Effector memory CD8-positive, alpha-beta T cell (primary cell): Measurements from ENCODE around the gene U2AF1.
"Not testable (repeated sequence)": the region's sequence is repeated elsewhere in the genome, so short reads cannot be mapped to it uniquely, and the experiment has no call there.

Source experiments
- ATAC-seq: fragments of 150-1000 bp; cut with Tn5 transposase; replicated peaks from 2 replicates; pipeline ENCODE4 v1.10.0; 2021; ENCODE audit warnings: mild to moderate bottlenecking, moderate library complexity
- DNase-seq, 3 experiments: peaks; one replicate each; pipeline ENCODE4 v3.0.0; 2021
- H3K27ac Mint-ChIP-seq, 2 donors: one replicate each; pipeline ENCODE4 v1.8.0; 2022; ENCODE audit warnings: mild to moderate bottlenecking in 2 of 2, mixed read lengths in 2 of 2, moderate library complexity in 2 of 2
- H3K27me3 Mint-ChIP-seq, 2 donors: one replicate each; pipeline ENCODE4 v1.8.0; 2022; ENCODE audit warnings: mixed read lengths in 2 of 2
- H3K36me3 Mint-ChIP-seq: one replicate; pipeline ENCODE4 v1.8.0; 2022; ENCODE audit warnings: mild to moderate bottlenecking, moderate library complexity, mixed read lengths; ENCODE audit not compliant: insufficient read depth
- H3K4me1 Mint-ChIP-seq, 2 donors: one replicate each; pipeline ENCODE4 v1.8.0; 2022; ENCODE audit warnings: low read depth in 2 of 2, mixed read lengths in 2 of 2
- H3K4me3 Mint-ChIP-seq, 2 donors: one replicate each; pipeline ENCODE4 v1.8.0; 2022; ENCODE audit warnings: mild to moderate bottlenecking in 2 of 2, mixed read lengths in 2 of 2, moderate library complexity in 2 of 2
- H3K9me3 Mint-ChIP-seq, 2 donors: one replicate each; pipeline ENCODE4 v1.8.0; 2022; ENCODE audit warnings: mixed read lengths in 2 of 2

The U2AF1 gene

GRCh38 chr21:43104642-43105041 lies 2.7 kb downstream of the U2AF1 start:
- H3K4me3 Mint-ChIP-seq, H3K9me3 Mint-ChIP-seq, H3K27me3 Mint-ChIP-seq, H3K27ac Mint-ChIP-seq, DNase-seq, H3K4me1 Mint-ChIP-seq, ATAC-seq, H3K36me3 Mint-ChIP-seq: not testable (repeated sequence)

GRCh38 chr21:43102281-43102680 lies 5.1 kb downstream of the U2AF1 start:
- DNase-seq, H3K4me3 Mint-ChIP-seq, H3K27me3 Mint-ChIP-seq, H3K4me1 Mint-ChIP-seq, H3K36me3 Mint-ChIP-seq, ATAC-seq, H3K9me3 Mint-ChIP-seq, H3K27ac Mint-ChIP-seq: not testable (repeated sequence)

GRCh38 chr21:43101676-43102075 lies 5.7 kb downstream of the U2AF1 start:
- not testable (repeated sequence) for H3K27ac Mint-ChIP-seq, H3K4me1 Mint-ChIP-seq, H3K9me3 Mint-ChIP-seq, H3K4me3 Mint-ChIP-seq, ATAC-seq, H3K27me3 Mint-ChIP-seq, H3K36me3 Mint-ChIP-seq, DNase-seq

GRCh38 chr21:43101000-43101399 lies 6.4 kb downstream of the U2AF1 start:
- H3K9me3 Mint-ChIP-seq, H3K27me3 Mint-ChIP-seq, H3K36me3 Mint-ChIP-seq, DNase-seq, H3K4me3 Mint-ChIP-seq, H3K4me1 Mint-ChIP-seq, H3K27ac Mint-ChIP-seq, ATAC-seq: not testable (repeated sequence)

GRCh38 chr21:43091979-43092614 lies 15.3 kb downstream of the U2AF1 start:
- H3K27me3 Mint-ChIP-seq, H3K4me3 Mint-ChIP-seq, H3K9me3 Mint-ChIP-seq, DNase-seq, H3K27ac Mint-ChIP-seq, H3K36me3 Mint-ChIP-seq, H3K4me1 Mint-ChIP-seq: not testable (repeated sequence)
- peak; percentile 16 for ATAC-seq

GRCh38 chr21:43090947-43091346 lies 16.4 kb downstream of the U2AF1 start:
- DNase-seq, H3K4me1 Mint-ChIP-seq, H3K27me3 Mint-ChIP-seq, H3K9me3 Mint-ChIP-seq, H3K4me3 Mint-ChIP-seq, H3K36me3 Mint-ChIP-seq, H3K27ac Mint-ChIP-seq: not testable (repeated sequence)
- peak; percentile 44 for ATAC-seq

GRCh38 chr21:43089463-43089862 lies 17.9 kb downstream of the U2AF1 start:
- not testable (repeated sequence) for H3K4me3 Mint-ChIP-seq, H3K27ac Mint-ChIP-seq, H3K27me3 Mint-ChIP-seq, H3K36me3 Mint-ChIP-seq, H3K4me1 Mint-ChIP-seq, ATAC-seq, H3K9me3 Mint-ChIP-seq, DNase-seq

GRCh38 chr21:43082587-43083300 lies 24.6 kb downstream of the U2AF1 start:
- H3K9me3 Mint-ChIP-seq, DNase-seq, H3K27ac Mint-ChIP-seq, H3K27me3 Mint-ChIP-seq, H3K4me1 Mint-ChIP-seq, ATAC-seq, H3K36me3 Mint-ChIP-seq, H3K4me3 Mint-ChIP-seq: not testable (repeated sequence)

GRCh38 chr21:43076643-43077042 lies 30.7 kb downstream of the U2AF1 start:
- H3K4me1 Mint-ChIP-seq, H3K27me3 Mint-ChIP-seq, H3K27ac Mint-ChIP-seq, H3K9me3 Mint-ChIP-seq, ATAC-seq, H3K36me3 Mint-ChIP-seq, DNase-seq, H3K4me3 Mint-ChIP-seq: not testable (repeated sequence)

- not testable (repeated sequence) for DNase-seq, H3K4me3 Mint-ChIP-seq, ATAC-seq, H3K4me1 Mint-ChIP-seq, H3K27me3 Mint-ChIP-seq, H3K9me3 Mint-ChIP-seq, H3K36me3 Mint-ChIP-seq, H3K27ac Mint-ChIP-seq
These were observed 31.2 kb downstream of the U2AF1 start for GRCh38 chr21:43076023-43076637.

- not testable (repeated sequence) for H3K4me3 Mint-ChIP-seq, DNase-seq, H3K9me3 Mint-ChIP-seq, H3K27ac Mint-ChIP-seq, H3K27me3 Mint-ChIP-seq, ATAC-seq, H3K36me3 Mint-ChIP-seq, H3K4me1 Mint-ChIP-seq
These were observed 32.0 kb downstream of the U2AF1 start, which contains the start of gene CBS for GRCh38 chr21:43075170-43076022. Gene CBS, minus strand, starts transcription at chr21:43075835. Its CDS starts 3,642 bp downstream, at chr21:43072193.

GRCh38 chr21:43074401-43075169 lies 32.8 kb downstream of the U2AF1 start:
- H3K4me1 Mint-ChIP-seq, H3K27ac Mint-ChIP-seq, H3K9me3 Mint-ChIP-seq, H3K27me3 Mint-ChIP-seq, H3K4me3 Mint-ChIP-seq, ATAC-seq, DNase-seq, H3K36me3 Mint-ChIP-seq: not testable (repeated sequence)

GRCh38 chr21:43072742-43073141 lies 34.6 kb downstream of the U2AF1 start:
- H3K4me1 Mint-ChIP-seq, DNase-seq, H3K27ac Mint-ChIP-seq, H3K9me3 Mint-ChIP-seq, H3K36me3 Mint-ChIP-seq, H3K27me3 Mint-ChIP-seq, H3K4me3 Mint-ChIP-seq, ATAC-seq: not testable (repeated sequence)
